HG02623 (cell line): Measurements from ENCODE around the gene PHF20.
"Not testable (repeated sequence)": the region's sequence is repeated elsewhere in the genome, so short reads cannot be mapped to it uniquely, and the experiment has no call there.

Source experiments
- ATAC-seq: cut with Tn5 transposase; IDR thresholded peaks from one replicate; pipeline ENCODE4 v1.9.1; 2021; ENCODE audit warnings: moderate library complexity; ENCODE audit not compliant: unreplicated experiment

The PHF20 gene

GRCh38 chr20:35738410-35739179, 33.2 kb upstream of the PHF20 start:
- ATAC-seq = no peak

GRCh38 chr20:35739294-35740163, 32.3 kb upstream of the PHF20 start:
- no peak for ATAC-seq

- ATAC-seq = peak; percentile 90
These were observed 29.7 kb upstream of the PHF20 start, which contains the start of gene RBM39 for GRCh38 chr20:35741892-35742740. RBM39 (minus strand) TSS chr20:35742260; CDS start chr20:35740874, 1,386 bp downstream.

GRCh38 chr20:35742741-35743523, 28.9 kb upstream of the PHF20 start:
- ATAC-seq = no peak

- ATAC-seq = no peak
These were observed 27.9 kb upstream of the PHF20 start for GRCh38 chr20:35743693-35744491.

GRCh38 chr20:35744492-35744841, 27.3 kb upstream of the PHF20 start:
- not testable (repeated sequence) for ATAC-seq

- ATAC-seq = no peak
These were observed 21.2 kb upstream of the PHF20 start for GRCh38 chr20:35750611-35751010.

GRCh38 chr20:35756404-35756803, 15.4 kb upstream of the PHF20 start:
- ATAC-seq = no peak

GRCh38 chr20:35757098-35757705, 14.6 kb upstream of the PHF20 start:
- ATAC-seq = no peak

GRCh38 chr20:35761548-35761947, 10.3 kb upstream of the PHF20 start:
- not testable (repeated sequence) for ATAC-seq

- no peak for ATAC-seq
These were observed 9.4 kb upstream of the PHF20 start for GRCh38 chr20:35762461-35762860.

GRCh38 chr20:35764936-35765335, 6.9 kb upstream of the PHF20 start:
- ATAC-seq = not testable (repeated sequence)

GRCh38 chr20:35766843-35767242, 5.0 kb upstream of the PHF20 start:
- no peak for ATAC-seq

- ATAC-seq = peak; percentile 29
These were observed 3.9 kb upstream of the PHF20 start for GRCh38 chr20:35767683-35768481.

GRCh38 chr20:35768731-35769664, 2.8 kb upstream of the PHF20 start:
- no peak for ATAC-seq

- no peak for ATAC-seq
These were observed 487 bp upstream of the PHF20 start for GRCh38 chr20:35771367-35771688.

- no peak for ATAC-seq
These were observed 796 bp downstream of the PHF20 start for GRCh38 chr20:35772563-35773058.
